Stimulated activated CD4-positive, alpha-beta T cell treated with anti-CD3 and anti-CD28 coated beads, Interleukin-1b, Interleukin-23, amount 100 ng/mL, for 1 hour (primary cell): Measurements from ENCODE around the gene SLC30A2.

Experiments
- DNase-seq, 2 donors: peaks; one replicate each; pipeline ENCODE4 v3.0.0-alpha.2; 2020; ENCODE audit warnings: low read depth in 2 of 2

SLC30A2 gene

GRCh38 chr1:26038904-26039303 is 7.0 kb downstream of the SLC30A2 start:
- DNase-seq, result no peak

GRCh38 chr1:26038477-26038876 is 7.4 kb downstream of the SLC30A2 start:
- no peak for DNase-seq

- no peak for DNase-seq
Observed at GRCh38 chr1:26037904-26038303, 8.0 kb downstream of the SLC30A2 start.

GRCh38 chr1:26036756-26037281 is 9.1 kb downstream of the SLC30A2 start:
- no peak for DNase-seq

GRCh38 chr1:26035959-26036755 is 9.8 kb downstream of the SLC30A2 start:
- peak; percentile 42 to 76 for DNase-seq

- DNase-seq, result peak; percentile 84 to 89
Observed at GRCh38 chr1:26035203-26035958, 10.5 kb downstream of the SLC30A2 start.

GRCh38 chr1:26034504-26035202 is 11.3 kb downstream of the SLC30A2 start:
- DNase-seq, result no peak

GRCh38 chr1:26032656-26033357 is 13.1 kb downstream of the SLC30A2 start:
- no peak for DNase-seq

- DNase-seq, result no peak
Observed at GRCh38 chr1:26031611-26032220, 14.2 kb downstream of the SLC30A2 start.

GRCh38 chr1:26031196-26031595 is 14.7 kb downstream of the SLC30A2 start:
- no peak for DNase-seq

- DNase-seq, result no peak
Observed at GRCh38 chr1:26029864-26030481, 15.9 kb downstream of the SLC30A2 start.

GRCh38 chr1:26029054-26029863 is 16.7 kb downstream of the SLC30A2 start:
- DNase-seq, result no peak

- DNase-seq, result no peak
Observed at GRCh38 chr1:26028490-26028980, 17.4 kb downstream of the SLC30A2 start.

- no peak for DNase-seq
Observed at GRCh38 chr1:26027716-26028489, 18.0 kb downstream of the SLC30A2 start.

GRCh38 chr1:26025517-26025916 is 20.4 kb downstream of the SLC30A2 start:
- no peak for DNase-seq

- no peak for DNase-seq
Observed at GRCh38 chr1:26025060-26025459, 20.9 kb downstream of the SLC30A2 start.

- no peak for DNase-seq
Observed at GRCh38 chr1:26023826-26024225, 22.1 kb downstream of the SLC30A2 start.

GRCh38 chr1:26023009-26023408 is 22.9 kb downstream of the SLC30A2 start:
- DNase-seq, result no peak

GRCh38 chr1:26022404-26022779 is 23.5 kb downstream of the SLC30A2 start:
- no peak for DNase-seq
